Hair follicular keratinocyte (primary cell): ENCODE measurements around the gene DARS1. TPM values are rescaled to one million over a fixed set of nuclear protein-coding genes. Genes with fewer than 3 reads are reported as not detected.

ENCODE experiments used
- total RNA-seq: library from RNA; depleted of rRNA; stranded (reverse); fragments of >200 nt; gene quantifications from 2 replicates; pipeline ENCODE4 v1.2.3, GENCODE V29; 2015

Gene DARS1
- total RNA-seq = 72.8 and 80.5 TPM in 2 replicates

GRCh38 chr2:135985018-135985825 is at the start of gene DARS1:
TSS of gene DARS1 (minus strand) at chr2:135985626. CDS start at chr2:135985468, 158 bp downstream.

GRCh38 chr2:135876066-135876711 is 109.2 kb downstream of the DARS1 start, which contains the start of gene MCM6:
TSS of gene MCM6 (minus strand) at chr2:135876443. CDS start at chr2:135876365, 78 bp downstream.

Other genes starting within 250 kb of the DARS1 start
- gene UBXN4, start 243.8 kb downstream of the DARS1 start, total RNA-seq = 37.4 and 39.9 TPM in 2 replicates
- gene LCT, start 148.4 kb downstream of the DARS1 start, total RNA-seq = 0.04 and 0.08 TPM in 2 replicates
- gene MCM6, start 109.2 kb downstream of the DARS1 start, total RNA-seq = 15.6 and 33.6 TPM in 2 replicates
- not detected in 2 replicates for gene CXCR4, start 132.5 kb upstream of the DARS1 start, total RNA-seq